Vagina (tissue), 2 donors: Measurements from ENCODE around the gene PPP2R3C. TPM values are rescaled to one million over a fixed set of nuclear protein-coding genes. Genes with fewer than 3 reads are reported as not detected.
"Not testable (repeated sequence)": the region's sequence is repeated elsewhere in the genome, so short reads cannot be mapped to it uniquely, and the experiment has no call there.

ENCODE experiments used
- DNase-seq, 2 donors: peaks; one replicate each; pipeline ENCODE4 v3.0.0-alpha.2; 2017; ENCODE audit errors: extremely low spot score in 2 of 2
- H3K27ac ChIP-seq: fragments of 200-600 bp; sonication (generic); one replicate; pipeline ENCODE4 v1.5.1; 2019
- H3K27me3 ChIP-seq: fragments of 200-600 bp; sonication (generic); one replicate; pipeline ENCODE4 v1.5.1; 2019
- H3K36me3 ChIP-seq, 2 donors: fragments of 200-600 bp; sonication (generic); one replicate each; pipeline ENCODE4 v1.5.1; 2017 to 2019
- H3K4me1 ChIP-seq: fragments of 200-600 bp; sonication (generic); one replicate; pipeline ENCODE4 v1.5.1; 2019
- H3K4me3 ChIP-seq, 2 donors: fragments of 200-600 bp; sonication (generic); 1 replicate in 1 of 2; 2 replicates in 1 of 2; pipeline ENCODE4 v1.5.1; 2016 to 2019
- H3K9me3 ChIP-seq: fragments of 200-600 bp; sonication (generic); one replicate; pipeline ENCODE4 v1.5.1; 2019
- POLR2A ChIP-seq, 2 donors: fragments of 450-650 bp; IDR thresholded peaks; one replicate each; pipeline ENCODE4 v1.6.1; 2017; ENCODE audit warnings: antibody characterized with exemption in 2 of 2, mild to moderate bottlenecking in 2 of 2, moderate library complexity in 2 of 2
- POLR2AphosphoS5 ChIP-seq, 2 donors: sonication (generic); formaldehyde crosslinking; IDR thresholded peaks; one replicate each; pipeline ENCODE4 v1.9.0; 2017; ENCODE audit warnings: antibody characterized with exemption in 2 of 2, mild to moderate bottlenecking in 2 of 2, low read depth in 1 of 2; ENCODE audit not compliant: insufficient read depth in 1 of 2
- intact Hi-C: fragments of 100-400 bp; cut with DNase I; formaldehyde crosslinking; loops from one replicate; pipeline ENCODE4 v1.15.1; 2023
- total RNA-seq: library from RNA; depleted of rRNA; stranded (reverse); fragments of >200 nt; gene quantifications from one replicate; pipeline ENCODE4 v1.2.3, GENCODE V29; 2016
- TF ChIP-seq, protein P1 (sequence below), 3 experiments: fragments of 450-650 bp in 2 of 3; fragments of 200-600 bp in 1 of 3; sonication (generic) in 1 of 3; IDR thresholded peaks; one replicate each; pipeline ENCODE4 v1.5.1; 2017 to 2019; ENCODE audit warnings: antibody characterized with exemption in 3 of 3, mild to moderate bottlenecking in 2 of 3, moderate library complexity in 2 of 3

PPP2R3C gene
- total RNA-seq, 1 donor from 2014 or later: 14.5 TPM

DNA sequence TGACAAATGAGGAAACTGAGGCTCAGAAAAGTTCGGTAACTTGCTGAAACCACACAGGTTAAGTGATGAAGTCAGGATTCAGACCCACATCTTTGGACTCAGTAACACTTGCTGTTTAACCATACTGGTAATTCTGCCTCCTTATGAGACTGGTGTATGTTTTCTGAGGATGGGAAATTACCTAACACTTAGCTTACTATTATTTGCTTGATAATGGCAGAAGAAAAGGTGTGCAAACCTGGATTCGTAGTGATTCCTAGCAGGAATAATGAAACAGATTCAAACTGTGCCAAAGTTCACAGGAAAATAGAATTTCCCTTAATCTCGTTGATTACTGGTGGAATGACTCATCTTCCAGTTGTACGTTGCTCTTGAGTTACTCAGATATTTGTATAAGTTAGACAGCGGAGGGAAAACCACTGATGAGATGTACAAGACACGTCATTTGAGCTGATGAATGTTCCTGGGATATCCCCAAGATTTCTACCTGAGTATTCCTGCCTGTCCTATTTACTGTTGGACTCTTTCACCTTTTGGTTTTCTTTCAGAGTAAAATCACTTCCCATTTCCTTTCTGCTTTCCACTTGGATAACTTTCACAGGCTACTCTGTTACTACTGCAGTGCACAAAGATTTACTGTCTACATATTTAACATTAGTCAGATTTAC is 38.1 kb upstream of the PPP2R3C start:
- TF ChIP-seq, protein P1, sequence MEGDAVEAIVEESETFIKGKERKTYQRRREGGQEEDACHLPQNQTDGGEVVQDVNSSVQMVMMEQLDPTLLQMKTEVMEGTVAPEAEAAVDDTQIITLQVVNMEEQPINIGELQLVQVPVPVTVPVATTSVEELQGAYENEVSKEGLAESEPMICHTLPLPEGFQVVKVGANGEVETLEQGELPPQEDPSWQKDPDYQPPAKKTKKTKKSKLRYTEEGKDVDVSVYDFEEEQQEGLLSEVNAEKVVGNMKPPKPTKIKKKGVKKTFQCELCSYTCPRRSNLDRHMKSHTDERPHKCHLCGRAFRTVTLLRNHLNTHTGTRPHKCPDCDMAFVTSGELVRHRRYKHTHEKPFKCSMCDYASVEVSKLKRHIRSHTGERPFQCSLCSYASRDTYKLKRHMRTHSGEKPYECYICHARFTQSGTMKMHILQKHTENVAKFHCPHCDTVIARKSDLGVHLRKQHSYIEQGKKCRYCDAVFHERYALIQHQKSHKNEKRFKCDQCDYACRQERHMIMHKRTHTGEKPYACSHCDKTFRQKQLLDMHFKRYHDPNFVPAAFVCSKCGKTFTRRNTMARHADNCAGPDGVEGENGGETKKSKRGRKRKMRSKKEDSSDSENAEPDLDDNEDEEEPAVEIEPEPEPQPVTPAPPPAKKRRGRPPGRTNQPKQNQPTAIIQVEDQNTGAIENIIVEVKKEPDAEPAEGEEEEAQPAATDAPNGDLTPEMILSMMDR (IDR thresholded peaks at IDR 0.05): no peak
- TF ChIP-seq POLR2AphosphoS5 (IDR thresholded peaks at IDR 0.05; ENCODE audit: insufficient read depth in 1 of 2, low read depth in 1 of 2): peak in 1 of 2 donors; percentile 47
- no peak overlapping the region for H3K27ac ChIP-seq
- peaks cover 0 to 9% of the 10 kb centered on the region in 2 donors for H3K36me3 ChIP-seq
- no peaks in the 10 kb centered on the region for H3K9me3 ChIP-seq
- H3K4me1 ChIP-seq: peaks cover 5% of the 10 kb centered on the region
- DNase-seq: no peak
- intact Hi-C loops: no loop called here
- no peak overlapping the region for H3K4me3 ChIP-seq
- no peaks in the 10 kb centered on the region for H3K27me3 ChIP-seq

DNA sequence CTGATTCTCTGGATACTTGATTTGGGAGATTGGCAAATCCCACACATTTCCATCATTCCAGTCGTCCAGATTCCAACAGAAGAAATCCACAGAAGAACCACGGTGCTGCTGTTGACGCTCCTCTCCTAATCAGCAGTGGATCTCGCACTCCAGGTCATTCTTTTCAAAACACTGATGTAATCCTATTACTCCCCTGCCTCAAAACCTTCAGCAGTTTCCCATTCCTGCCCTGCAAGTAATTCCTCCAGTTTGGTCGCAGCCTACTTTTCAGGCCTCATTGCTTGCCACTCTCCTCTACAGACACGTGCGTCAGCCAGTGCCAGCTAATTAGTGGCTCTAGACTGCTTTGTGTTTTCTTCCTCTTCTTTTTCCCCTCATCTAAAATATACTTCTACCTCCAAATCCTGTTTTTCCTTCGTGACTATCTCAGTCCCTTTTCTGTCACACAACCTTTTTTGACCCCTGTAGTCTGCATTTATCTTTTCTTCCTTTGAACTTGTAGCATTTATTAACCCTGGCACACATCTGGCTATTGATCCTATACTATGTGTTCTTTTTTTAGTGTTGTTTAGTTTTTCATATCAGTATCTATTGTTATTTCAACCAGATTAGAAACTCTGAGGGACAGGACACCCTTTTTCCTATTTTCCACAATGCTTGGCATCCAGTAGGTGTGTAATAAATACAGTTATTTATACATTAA is 37.3 kb upstream of the PPP2R3C start:
- no peak overlapping the region for H3K27ac ChIP-seq
- TF ChIP-seq POLR2AphosphoS5 (IDR thresholded peaks at IDR 0.05; ENCODE audit: insufficient read depth in 1 of 2, low read depth in 1 of 2) (no peak), POLR2A (IDR thresholded peaks at IDR 0.05) (no peak)
- TF ChIP-seq, protein P1 (IDR thresholded peaks at IDR 0.05): no peak
- H3K9me3 ChIP-seq: no peaks in the 10 kb centered on the region
- no peak for DNase-seq
- peaks cover 0 to 9% of the 10 kb centered on the region in 2 donors for H3K36me3 ChIP-seq
- intact Hi-C loops: no loop called here
- peaks cover 5% of the 10 kb centered on the region for H3K4me1 ChIP-seq
- no peak overlapping the region for H3K4me3 ChIP-seq
- H3K27me3 ChIP-seq: no peaks in the 10 kb centered on the region

DNA sequence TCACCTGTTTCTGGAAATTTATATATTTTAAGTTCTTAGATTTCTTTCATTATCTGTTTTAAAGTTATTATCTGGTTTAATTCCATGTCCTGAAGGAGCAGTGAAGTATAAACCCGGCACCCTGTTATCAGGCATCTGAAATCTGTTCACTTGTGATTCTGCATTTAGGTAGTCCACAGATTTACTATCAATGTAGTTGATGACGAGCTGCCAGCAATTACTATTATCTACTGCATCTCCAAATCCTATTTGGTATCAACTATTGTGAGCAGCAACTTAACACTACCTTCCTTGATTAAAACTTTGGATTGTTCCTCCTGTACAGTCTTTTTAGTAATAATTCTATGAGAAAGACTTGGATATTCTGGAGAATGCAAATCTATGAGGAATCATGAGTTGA is 36.7 kb upstream of the PPP2R3C start:
- intact Hi-C loops: no loop called here

DNA sequence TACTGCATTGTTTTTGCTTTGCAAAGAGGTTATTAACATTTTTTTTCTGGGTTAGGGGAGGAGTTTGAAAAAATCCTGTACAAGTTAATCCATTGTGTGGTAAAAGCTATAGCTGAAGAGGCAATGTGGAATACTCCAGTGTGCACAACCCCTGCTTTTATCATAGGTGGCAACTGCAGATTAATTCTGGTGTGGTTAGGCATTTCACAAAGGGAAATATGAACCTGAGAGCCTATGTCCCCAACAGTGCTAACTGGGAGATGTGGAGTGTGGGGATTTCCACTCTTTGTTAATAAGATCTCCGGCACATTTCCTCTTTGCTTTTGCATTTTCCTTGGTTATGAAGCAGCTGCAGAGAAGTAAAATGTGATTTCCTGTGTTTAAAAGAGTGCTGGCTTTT is 34.2 kb upstream of the PPP2R3C start:
- intact Hi-C loops: no loop called here
- Histone ChIP-seq H3K4me3 (no peak overlapping the region), H3K9me3 (no peaks in the 10 kb centered on the region), H3K27me3 (no peaks in the 10 kb centered on the region), H3K36me3 (peaks cover 0 to 12% of the 10 kb centered on the region in 2 donors), H3K27ac (no peak overlapping the region), H3K4me1 (peaks cover 5% of the 10 kb centered on the region)
- TF ChIP-seq, protein P1 (IDR thresholded peaks at IDR 0.05): no peak
- TF ChIP-seq POLR2A (IDR thresholded peaks at IDR 0.05): no peak
- no peak for TF ChIP-seq POLR2AphosphoS5 (IDR thresholded peaks at IDR 0.05; ENCODE audit: insufficient read depth in 1 of 2, low read depth in 1 of 2)
- no peak for DNase-seq

More for the DNA sequence above, 36.7 kb upstream of the PPP2R3C start:
- DNase-seq: no peak
- Histone ChIP-seq H3K9me3 (no peaks in the 10 kb centered on the region), H3K4me1 (peaks cover 5% of the 10 kb centered on the region), H3K36me3 (peaks cover 0 to 9% of the 10 kb centered on the region in 2 donors), H3K27me3 (no peaks in the 10 kb centered on the region), H3K27ac (no peak overlapping the region), H3K4me3 (no peak overlapping the region)
- TF ChIP-seq POLR2AphosphoS5 (IDR thresholded peaks at IDR 0.05; ENCODE audit: insufficient read depth in 1 of 2, low read depth in 1 of 2) (no peak), POLR2A (IDR thresholded peaks at IDR 0.05) (no peak)
- TF ChIP-seq, protein P1 (IDR thresholded peaks at IDR 0.05): no peak

DNA sequence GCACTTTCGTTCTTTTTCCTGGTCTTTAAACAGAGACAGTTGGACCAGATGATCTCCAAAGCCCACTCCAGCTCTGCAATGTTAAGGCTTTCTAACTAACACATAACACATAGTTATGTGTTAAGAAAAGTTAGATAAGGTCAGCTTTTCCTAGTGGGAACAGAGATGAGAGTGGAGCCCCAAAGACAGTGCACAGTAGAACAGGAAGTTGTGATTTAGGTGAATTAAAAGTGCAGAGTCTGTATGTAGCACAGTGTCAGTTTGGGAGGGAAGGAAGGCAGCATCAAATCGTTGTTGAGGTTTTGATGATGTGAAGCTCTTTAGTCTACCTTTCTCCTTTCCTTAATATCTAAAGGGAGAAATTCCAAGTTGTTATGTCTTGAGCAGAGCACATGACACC is 32.2 kb upstream of the PPP2R3C start:
- intact Hi-C loops: no loop called here
- TF ChIP-seq POLR2AphosphoS5 (IDR thresholded peaks at IDR 0.05; ENCODE audit: insufficient read depth in 1 of 2, low read depth in 1 of 2): no peak
- TF ChIP-seq, protein P1 (IDR thresholded peaks at IDR 0.05): no peak
- no peak for TF ChIP-seq POLR2A (IDR thresholded peaks at IDR 0.05)
- no peak for DNase-seq

DNA sequence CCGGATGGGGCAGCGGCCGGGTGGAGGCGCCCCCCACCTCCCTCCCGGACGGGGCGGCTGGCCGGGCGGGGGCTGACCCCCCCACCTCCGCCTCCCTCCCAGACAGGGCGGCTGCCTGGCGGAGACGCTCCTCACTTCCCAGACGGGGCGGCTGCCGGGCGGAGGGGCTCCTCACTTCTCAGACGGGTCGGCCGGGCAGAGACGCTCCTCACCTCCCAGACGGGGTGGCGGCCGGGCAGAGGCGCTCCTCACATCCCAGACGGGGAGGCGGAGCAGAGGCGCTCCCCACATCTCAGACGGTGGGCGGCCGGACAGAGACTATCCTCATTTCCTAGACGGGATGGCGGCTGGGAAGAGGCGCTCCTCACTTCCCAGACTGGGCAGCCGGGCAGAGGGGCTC is 30.7 kb upstream of the PPP2R3C start:
- H3K4me1 ChIP-seq, H3K4me3 ChIP-seq, H3K9me3 ChIP-seq, DNase-seq, H3K27ac ChIP-seq, intact Hi-C loops, H3K36me3 ChIP-seq, H3K27me3 ChIP-seq: not testable (repeated sequence)

More for the DNA sequence above, 32.2 kb upstream of the PPP2R3C start:
- H3K9me3 ChIP-seq: no peaks in the 10 kb centered on the region
- peaks cover 5% of the 10 kb centered on the region for H3K4me1 ChIP-seq
- peaks cover 0 to 5% of the 10 kb centered on the region in 2 donors for H3K36me3 ChIP-seq
- H3K27ac ChIP-seq: no peak overlapping the region
- H3K4me3 ChIP-seq: no peak overlapping the region
- no peaks in the 10 kb centered on the region for H3K27me3 ChIP-seq
